Thyroid gland (tissue), 4 donors: Measurements from ENCODE around the gene SMAP2.

Source experiments
- CTCF ChIP-seq, 6 experiments: fragments of 200-600 bp in 3 of 6; fragments of 450-650 bp in 3 of 6; sonication (generic) in 3 of 6; IDR thresholded peaks; one replicate each; pipeline ENCODE4 v1.5.1; 2016 to 2019; ENCODE audit warnings: antibody characterized with exemption in 6 of 6, mild to moderate bottlenecking in 2 of 6, inconsistent platforms in 1 of 6, moderate library complexity in 1 of 6
- POLR2A ChIP-seq, 2 donors: fragments of 450-650 bp; IDR thresholded peaks; one replicate each; pipeline ENCODE4 v1.6.1; 2017; ENCODE audit warnings: antibody characterized with exemption in 2 of 2, mild to moderate bottlenecking in 2 of 2, moderate library complexity in 1 of 2

DNA sequence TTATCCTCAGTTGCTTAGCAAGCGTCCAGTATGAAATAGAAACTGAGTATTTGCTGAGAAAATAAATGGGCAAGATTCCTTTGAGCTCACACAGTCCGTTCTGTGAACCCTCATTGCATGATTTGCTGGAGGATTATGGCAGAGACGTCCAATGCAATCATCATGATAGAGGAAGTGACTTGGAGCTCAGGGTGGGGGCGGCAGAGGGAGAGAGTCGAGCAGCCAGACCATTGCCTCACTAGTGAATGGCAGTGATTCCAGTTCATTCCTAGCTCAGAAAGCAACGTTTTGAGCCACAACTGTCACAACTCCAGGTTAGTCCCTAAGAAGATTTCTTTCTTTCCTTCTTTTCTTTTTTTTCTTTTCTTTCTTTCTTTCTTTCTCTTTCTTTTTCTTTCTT, 28.9 kb upstream of the SMAP2 start:
- no peak for TF ChIP-seq CTCF (IDR thresholded peaks at IDR 0.05)
- TF ChIP-seq POLR2A (IDR thresholded peaks at IDR 0.05), result no peak
